ENCODE data around the gene BRD9.

The BRD9 gene

DNA sequence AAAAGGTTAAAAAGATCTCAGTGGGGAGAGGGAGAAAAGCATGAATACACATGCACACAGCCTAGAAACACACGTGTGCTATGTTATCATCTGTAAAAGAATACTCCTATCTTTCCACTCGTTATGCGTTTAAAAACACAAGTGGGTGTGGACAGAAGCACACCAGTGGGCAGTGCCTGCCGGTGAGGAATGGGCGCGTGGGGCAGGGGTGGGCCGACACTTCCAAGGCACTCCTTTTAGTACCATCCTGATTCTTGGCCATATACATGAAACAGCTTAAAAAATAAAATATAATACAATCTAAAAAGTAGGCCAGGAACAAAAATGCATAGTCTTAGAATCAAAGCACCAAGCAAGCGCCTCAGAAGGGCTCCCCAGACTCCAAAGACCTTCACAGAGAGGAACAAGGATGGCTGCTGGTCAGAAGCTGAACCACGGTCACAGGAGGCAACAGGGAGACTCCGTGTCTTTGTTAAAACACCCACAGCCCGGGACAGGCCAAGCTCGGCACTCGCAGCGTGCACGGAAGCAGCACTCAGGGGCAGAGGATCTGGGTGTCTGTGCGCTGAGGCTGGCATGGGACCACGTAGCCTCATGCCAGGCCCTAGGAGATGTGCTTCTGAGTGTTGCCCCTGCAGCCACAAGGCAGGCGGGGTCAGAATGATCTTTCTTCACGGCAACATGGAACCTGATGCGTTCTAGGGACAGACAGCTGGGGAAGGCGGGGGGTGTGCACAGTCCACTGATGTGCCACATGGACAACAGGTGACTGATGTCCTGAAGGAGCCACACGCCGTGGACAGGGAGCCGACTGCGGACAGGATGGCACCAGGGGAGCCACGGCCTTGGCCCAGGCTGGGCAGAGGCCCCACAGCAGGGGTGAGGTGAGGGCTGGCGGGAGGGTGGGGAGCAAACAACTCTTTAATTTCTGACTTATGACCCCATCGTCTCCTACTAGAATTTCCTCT lies 15.9 kb downstream of the BRD9 start:
- DNase-seq = no peak

DNA sequence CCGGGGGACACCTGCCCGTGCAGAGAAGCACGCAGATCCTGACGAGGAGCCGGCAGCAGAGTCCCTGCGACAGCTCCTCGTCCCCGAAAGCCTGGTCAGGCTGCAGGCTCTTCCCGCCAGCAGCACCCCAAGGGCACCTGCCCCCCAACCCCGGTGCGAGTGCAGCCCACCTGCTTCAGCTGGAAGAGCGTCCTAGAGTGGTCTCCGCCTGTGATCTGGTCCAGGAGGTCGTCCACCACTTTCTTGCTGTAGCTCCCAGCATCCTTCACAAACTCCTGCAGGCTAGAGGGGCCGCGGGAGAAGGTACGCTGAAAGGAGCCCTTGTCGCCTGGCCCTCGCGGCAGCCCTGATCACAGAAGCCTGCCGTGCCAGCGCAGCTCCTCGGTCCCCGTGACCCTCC lies 16.7 kb downstream of the BRD9 start:
- DNase-seq = no peak

DNA sequence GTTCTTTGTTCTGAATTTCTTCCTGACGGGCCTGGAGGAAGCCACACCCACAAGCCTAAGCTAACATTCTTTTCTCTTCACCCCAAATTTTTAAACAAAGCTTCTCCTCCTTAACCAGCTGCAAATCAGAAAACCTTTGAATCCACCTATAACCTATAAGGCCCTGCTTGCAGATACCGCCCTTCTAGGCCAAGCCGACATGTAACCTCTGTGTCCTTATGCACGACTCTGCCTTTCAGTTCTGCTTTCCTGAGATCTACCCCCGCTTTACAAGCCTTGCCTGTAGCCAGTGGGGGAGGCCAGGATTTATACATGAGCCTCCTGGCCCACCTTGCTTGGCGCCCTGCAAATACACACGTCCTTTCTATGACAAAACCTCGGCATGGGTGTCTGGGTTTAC lies 19.3 kb downstream of the BRD9 start:
- no peak for DNase-seq

DNA sequence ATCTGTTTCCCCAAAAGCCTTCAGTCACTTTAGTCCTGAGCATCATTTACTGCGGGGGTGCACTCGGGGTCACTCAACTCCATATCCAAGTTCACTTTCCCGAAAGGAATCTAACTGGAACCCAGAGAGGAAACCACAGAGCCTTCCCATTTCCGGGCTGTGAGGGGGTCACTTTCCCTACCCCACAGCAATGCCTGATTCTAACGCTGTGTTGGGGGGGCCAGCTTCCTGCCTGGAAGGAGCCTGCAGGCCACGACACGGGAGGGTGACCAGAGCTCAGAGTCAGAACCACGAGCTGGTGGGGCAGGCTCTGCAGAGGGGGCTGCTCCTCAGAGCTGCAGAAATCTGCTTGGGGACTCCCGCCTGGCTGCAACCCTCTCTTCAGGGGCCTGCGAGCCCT lies 20.3 kb downstream of the BRD9 start:
- DNase-seq = no peak

DNA sequence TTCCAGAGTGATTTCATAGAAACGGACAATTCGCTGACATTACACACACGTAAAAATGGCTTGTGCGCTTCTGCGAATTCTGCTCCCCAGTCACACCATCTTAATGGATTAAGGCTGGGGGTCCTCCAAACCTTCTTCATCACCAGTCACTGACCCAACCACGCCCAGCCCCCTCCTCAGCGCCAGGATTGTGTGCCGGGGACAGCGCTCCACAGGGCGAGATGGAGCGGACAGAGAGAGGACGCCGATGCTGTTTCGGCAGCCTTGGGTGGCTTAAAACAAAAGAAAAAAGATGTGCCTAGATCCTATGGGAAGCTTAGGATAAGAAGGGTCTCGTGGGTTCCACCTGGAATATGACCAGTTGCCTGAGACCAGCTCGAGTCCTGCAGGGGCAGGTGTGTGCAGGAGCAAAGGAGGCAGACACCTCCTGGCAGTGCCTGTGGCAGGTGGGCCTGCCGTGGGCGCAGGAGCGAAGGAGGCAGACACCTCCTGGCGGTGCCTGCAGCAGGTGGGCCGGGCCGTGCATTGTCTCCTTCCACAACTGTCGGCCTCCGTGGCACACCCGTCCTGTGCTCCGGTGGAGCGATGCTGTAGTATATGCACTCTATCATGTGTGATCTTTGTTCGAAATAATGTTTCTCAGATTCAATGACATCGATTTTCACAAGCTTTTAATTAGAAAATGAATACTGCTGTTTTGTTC lies 20.9 kb downstream of the BRD9 start:
- DNase-seq = no peak

DNA sequence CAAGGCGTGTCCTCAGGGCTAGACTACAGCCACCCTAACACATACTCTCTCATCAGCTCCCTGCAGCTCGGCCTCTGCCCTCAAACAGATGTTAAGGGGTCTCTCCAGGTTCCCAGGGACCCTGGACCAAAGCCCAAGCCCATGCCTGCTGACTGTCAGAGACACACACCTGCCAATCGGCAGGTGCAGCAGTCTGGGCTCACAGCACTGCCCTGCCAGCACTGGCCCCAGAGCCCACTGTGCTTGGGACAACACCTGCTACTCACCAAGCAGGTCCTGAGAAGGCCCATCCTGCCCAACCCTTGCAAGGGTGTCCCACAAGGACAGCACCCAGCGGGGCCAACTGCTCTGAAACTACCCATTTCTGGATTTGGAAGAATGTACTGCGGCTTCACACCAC lies 21.6 kb downstream of the BRD9 start:
- DNase-seq = no peak

DNA sequence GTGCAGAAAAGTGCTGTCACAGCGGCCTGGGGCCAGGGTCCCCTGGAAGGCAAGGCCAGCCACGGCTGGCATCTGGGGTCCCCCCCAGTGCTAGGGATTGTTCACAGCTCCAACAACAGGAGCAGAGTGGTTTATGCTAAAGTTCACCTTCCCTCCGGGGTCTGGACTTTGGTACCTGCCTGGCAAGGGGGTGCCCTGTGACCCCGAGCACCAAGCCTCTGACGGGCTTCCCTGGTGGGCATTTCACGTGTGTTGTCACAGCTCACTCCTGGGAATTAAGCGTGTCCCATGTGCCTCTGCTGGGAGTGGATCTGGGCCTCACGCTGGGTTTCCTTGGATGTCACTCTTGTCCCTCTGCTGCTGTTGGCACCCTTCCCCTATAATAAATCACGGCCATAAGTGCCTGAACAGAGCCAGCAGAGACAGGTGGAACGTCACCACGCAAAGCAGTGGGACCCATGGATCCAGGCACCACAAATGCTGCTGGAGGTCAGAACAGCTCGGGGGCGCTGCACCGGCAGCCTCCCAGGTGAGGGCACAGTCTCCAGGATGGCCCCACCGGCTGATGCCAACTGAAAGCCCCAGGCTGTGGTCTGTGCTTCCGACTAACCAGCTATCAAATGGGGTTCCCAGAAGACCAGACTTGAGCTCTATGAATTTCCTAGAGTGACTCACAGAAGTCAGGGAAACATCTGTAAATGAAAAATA lies 24.0 kb downstream of the BRD9 start:
- no peak for DNase-seq

DNA sequence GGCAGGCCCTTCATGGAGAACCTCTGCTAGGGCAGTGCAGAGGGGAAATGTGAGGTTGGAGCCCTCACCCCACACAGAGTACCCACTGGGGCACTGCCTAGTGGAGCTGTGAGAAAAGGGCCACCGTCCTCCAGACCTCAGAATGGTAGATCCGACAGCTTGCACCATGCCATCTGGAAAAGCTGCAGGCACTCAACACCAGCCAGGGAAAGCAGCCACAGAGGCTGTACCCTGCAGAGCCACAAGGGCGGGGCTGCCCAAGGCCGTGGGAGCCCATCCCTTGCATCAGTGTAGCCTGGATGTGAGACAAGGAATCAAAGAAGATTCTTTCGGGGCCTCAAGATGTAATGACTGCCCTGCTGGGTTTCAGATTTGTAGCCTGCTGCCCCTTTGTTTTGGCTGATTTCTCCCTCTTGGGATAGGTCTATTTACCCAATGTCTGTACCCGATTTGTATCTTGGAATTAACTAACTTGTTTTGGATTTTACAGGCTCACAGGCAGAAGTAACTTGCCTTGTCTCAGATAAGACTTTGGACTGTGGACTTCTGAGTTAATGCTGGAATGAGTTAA lies 25.2 kb downstream of the BRD9 start:
- DNase-seq = no peak

DNA sequence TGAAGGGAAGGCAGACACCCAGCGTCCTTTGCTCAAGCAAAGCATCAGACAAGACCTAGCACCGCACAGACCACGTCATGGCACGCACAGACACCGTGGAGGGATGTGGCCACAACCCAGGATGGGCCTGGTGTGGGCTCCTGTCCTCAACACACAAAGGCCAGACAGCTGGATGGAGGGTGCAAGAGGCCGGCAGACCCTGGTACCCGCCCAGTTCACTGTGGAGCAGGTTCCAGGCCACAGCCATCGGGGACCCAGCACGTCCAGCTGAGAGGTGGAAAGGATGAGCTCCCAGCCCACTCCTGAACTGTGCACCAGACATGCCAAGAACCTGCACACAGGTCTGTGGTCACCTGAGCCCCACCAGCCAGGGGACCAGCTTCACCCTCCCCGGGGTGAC lies 26.8 kb downstream of the BRD9 start:
- DNase-seq = no peak

DNA sequence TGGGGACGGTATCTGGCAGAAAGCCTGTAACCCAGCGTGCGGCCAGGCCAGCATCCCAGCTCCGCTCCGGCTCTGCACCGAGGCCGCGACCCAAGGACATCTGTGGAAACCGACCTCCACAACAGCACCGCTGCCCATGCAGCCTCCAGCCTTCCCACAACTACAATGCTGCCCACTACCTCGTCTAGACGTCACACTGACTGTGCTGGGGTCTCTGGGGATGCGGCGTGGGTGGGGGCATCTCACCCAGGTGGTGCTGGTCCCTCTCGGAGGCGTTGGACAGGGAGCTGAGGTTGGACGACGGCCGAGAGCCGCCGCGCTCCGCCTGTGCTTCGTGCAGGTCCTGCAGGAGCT lies 27.5 kb downstream of the BRD9 start:
- DNase-seq = no peak

DNA sequence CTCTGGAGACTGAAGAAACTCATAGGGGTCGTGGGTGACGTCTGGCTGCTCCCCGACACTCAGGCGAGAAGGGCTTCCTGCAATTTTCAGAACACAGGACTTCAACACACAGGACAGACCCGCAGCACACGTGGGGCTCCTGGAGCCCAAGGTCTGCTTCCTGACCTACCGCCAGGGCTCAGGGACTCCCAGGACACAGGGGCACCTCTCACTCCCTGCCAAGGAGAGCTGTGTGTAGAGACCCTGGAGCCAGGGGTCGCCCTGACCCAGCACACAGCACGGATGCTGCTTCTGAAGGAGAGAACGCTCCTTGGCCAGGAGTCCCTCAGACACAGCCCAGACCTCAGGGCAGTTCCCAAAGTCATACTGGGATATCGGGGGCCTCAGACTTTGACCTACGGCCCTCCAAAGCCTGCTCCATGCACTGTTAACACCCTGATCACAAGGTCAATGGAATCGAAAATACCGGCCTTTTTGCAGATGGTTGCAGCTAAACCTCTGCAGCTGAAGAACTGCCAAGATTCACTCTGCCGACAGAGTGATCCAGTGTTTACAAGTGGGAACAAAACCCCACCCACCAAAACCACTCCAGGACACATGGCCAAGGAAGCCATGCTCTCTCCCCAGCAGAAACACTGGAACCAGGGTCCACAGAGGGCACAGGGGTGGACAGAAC lies 28.0 kb downstream of the BRD9 start:
- no peak for DNase-seq

DNA sequence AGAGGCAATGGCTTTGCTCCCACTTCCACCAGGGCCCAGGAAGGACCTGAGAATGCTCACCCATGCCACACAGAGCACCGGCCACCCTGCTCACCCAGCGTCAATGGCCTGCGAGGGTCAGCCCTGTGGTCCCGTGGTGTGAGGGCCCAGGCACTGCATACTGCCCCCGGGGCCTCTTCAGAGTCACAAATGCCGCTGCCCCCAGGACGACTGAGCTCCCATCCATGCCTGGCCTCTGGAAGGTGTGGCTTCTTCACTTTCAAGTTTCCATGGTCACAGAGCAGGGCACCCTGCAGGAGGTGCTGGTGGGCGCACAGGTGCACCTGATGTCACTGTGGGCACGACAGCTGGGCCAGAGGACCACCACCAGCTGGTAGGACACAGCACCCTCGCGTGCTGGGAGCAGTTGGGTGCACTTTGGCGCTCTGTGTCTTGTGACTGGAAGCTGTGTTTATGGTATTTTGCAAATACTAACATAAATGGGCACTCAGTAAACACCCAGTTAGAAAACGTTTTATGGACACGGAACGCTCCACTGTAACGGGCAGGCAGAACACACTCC lies 29.3 kb downstream of the BRD9 start:
- no peak for DNase-seq

DNA sequence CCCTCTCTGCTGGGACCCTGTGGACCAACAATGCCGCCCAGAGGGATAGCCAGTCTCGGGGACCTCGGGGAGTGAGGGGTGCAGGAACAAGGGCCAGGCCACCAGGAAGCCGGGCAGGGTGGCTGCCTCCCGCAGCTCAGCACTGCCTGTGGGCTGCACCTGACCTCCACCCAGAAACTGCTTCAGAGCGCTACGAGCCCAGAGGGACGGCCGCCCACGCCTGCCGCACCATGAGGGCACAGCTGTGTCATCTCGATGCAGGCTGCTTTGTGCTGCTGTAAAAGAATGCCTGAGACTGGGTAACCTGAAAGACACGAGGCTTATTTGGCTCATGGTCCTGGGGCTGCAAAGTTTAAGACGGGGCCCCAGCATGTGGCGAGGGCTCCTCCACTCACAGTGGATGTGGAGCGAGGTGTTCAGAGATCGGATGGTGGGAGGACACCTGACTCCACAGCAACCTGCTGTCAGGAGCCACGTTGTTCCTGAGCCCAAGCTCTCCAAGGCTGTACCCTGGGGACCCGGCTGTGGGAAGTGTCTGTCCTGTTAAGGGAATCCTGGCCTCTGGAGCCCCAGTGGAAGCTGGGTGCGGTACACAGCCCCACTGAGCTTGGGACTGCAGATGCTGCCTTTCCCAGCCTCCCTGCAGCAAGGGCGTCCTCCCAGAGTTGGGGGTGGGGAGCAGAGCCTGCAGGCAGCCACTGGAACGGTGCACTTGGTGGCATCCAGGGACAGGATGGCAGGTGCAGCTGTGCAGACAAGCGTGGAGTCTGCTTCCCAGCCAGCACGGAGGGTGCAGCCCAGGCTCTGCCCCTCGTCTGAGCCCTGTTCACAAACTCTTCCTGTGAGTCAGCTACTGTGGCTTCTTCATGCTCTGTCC lies 30.0 kb downstream of the BRD9 start:
- no peak for DNase-seq

DNA sequence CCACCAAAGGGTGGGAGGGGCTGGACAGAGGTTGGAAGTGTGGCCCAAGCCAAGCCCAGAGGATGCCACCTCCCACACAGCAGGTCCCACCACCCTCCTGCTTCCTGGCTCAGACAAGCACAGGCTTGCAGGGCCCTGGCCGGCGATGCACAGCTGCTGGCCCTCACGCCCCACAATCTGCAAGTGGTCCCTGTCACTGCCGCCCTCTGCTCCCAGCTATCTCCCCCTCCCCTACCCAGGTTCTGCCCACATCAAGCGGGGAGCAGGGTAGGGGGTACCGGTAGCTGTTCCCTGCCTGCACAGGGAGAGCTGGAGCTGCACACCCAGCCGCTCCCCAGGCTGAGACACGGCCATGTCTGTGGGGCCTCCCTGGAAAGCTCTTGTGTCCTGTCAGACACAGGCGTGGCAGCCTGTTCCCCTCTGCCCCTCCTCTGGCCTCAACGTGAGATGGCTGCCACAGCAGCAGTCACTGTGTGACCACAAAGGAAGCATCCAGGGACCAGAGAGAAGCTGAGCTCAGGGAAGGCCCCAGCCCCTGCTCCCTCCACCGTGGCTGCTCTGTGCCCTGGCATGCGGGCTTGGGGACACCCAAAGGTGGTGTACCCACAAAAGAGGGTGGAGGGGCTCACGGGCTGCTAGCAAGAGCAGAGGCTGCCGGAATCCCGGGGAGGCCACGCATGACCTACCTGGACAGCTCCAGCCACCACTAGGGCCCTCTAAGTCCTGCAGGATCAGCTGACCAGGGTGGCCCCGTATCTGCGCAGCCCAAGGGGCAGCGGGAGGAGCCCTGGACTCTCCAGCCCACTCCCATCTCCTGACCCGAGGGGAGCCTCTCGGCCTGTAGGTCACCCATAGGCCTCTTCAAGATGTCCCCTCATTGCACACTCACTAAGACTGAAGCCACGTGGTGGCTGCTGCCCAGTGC lies 30.9 kb downstream of the BRD9 start:
- DNase-seq = no peak

DNA sequence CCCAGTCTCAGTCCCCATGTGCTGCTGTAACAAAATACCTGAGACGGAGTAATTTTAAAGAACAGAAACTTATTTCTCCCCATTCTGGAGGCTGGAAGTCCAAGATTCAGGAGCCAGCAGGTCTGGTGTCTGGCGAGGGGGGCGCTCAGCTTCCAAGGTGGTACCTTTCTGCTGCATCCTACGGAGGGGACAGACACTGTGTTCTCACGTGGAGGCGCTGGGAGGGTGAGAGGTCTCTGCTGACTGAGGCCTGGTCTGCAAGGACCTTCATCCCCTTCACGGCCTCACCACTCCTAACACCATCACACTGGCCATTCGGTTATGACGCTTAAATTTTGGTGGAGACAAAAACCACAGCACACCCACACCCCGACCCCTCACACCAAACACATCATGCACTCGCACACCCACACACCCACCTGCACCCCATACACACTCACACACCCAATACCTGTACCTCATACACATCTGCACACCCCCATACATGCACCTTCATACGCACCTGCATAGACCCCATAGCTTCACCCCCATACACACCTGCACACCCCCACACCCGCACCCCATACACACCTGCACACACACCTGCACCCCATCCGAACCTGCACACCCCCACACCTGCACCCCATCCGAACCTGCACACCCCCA lies 32.0 kb downstream of the BRD9 start:
- no peak for DNase-seq

DNA sequence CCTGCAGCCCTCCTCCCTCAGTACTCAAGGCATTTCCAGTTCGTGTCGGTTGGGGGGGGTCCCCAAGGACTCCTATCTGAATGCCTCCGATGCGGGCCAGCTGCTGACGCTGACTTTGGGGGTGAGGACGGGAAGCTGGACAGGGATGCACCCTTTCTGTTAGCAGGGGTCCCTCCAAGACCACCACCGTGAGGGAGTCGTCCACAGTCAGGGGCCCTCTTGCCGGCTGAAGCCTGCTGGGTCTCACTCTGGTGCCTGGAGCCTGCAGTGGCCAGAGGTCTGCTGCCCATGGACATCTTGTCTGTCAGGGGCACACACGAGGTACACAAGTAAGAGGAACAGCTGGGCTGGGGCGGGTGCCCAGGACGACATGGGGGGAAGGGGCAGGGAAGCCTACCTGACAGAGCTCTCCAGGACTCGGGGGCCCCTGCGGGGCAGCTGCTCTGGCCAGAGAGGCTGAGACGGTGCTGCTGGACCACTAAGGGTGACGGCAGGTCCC lies 32.8 kb downstream of the BRD9 start:
- DNase-seq = no peak

DNA sequence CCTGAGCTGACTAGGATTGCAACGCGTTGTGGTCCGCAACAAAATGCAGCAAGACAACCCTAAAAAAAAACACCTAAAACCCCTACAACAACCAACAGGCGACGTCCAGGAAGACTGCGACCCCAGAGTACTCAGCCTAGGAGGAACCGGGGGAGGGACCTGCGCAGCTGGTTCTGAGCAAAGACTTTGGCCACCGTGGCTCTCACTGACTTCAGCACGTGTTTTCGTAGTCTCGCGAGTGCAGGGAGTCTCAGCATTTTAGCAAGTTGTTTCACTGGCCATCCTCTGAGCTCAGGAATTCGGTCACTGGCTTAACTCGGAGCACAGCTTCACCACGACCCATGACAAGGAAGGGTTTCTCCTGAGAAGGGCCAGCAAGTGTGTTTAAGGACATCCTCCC lies 33.2 kb downstream of the BRD9 start:
- DNase-seq = no peak

DNA sequence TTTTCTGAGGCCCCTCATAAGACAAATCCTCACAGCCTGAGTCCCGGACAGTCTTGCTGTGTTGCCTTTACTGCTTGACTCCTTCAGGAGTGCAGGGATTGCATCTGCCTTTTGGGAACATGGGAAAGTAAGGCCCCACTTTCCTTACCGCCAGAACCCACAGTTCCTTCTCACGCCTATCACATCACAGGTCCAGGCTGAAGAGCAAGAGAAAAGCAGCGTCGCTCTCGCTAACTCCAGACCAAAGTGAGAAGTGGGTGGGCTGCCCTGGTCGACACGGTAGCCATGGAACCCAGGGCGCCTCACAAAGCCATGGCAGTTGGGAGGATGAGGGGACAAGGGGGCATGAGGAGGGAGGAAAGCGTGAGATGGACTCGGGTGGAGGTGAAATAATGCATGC lies 33.9 kb downstream of the BRD9 start:
- DNase-seq = no peak
